ENCODE measurements around the gene OAS1.

DNA sequence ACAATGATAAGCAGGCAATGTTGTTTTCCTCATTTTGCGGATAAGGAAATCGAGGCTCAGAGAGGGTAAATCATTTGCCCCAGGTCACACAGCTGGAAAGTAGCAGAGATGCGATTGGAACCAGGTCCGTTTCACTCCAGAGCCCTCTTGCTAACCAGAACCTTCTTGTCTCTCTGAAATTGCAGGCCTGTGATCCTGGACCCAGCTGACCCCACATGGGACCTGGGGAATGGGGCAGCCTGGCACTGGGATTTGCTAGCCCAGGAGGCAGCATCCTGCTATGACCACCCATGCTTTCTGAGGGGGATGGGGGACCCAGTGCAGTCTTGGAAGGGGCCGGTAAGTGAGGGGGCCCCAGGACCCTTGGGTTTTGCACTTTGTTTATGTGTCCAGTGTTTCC, 41.0 kb downstream of the OAS1 start:
- TF ChIP-seq CTCF (IDR thresholded peaks at IDR 0.05) (no peak), POLR2A (IDR thresholded peaks at IDR 0.05) (no peak)

Measured in esophagus squamous epithelium (tissue), 4 donors.